NB4 (cell line): ENCODE data around the gene FOCAD.

ENCODE experiments used
- DNase-seq: peaks from one replicate; pipeline ENCODE4 v3.0.0; 2010; ENCODE audit warnings: low read depth
- H3K4me3 ChIP-seq: one replicate; pipeline ENCODE4 v1.5.1; 2011; ENCODE audit warnings: mild to moderate bottlenecking, low read depth, low read length, moderate library complexity
- MYC ChIP-seq: IDR thresholded peaks from 2 replicates; pipeline ENCODE4 v1.6.1; 2011; ENCODE audit warnings: low read depth, low read length
- POLR2A ChIP-seq: IDR thresholded peaks from 2 replicates; pipeline ENCODE4 v1.6.1; 2011; ENCODE audit warnings: mild to moderate bottlenecking; ENCODE audit not compliant: insufficient read length; ENCODE audit errors: extremely low read depth
- TF ChIP-seq, protein P1 (sequence below): IDR thresholded peaks from 2 replicates; pipeline ENCODE4 v1.6.1; 2011; ENCODE audit warnings: low read depth, low read length
- TF ChIP-seq, protein P2 (sequence below): IDR thresholded peaks from one replicate; pipeline ENCODE4 v1.5.1; 2012; ENCODE audit warnings: low read depth, low read length

FOCAD gene

DNA sequence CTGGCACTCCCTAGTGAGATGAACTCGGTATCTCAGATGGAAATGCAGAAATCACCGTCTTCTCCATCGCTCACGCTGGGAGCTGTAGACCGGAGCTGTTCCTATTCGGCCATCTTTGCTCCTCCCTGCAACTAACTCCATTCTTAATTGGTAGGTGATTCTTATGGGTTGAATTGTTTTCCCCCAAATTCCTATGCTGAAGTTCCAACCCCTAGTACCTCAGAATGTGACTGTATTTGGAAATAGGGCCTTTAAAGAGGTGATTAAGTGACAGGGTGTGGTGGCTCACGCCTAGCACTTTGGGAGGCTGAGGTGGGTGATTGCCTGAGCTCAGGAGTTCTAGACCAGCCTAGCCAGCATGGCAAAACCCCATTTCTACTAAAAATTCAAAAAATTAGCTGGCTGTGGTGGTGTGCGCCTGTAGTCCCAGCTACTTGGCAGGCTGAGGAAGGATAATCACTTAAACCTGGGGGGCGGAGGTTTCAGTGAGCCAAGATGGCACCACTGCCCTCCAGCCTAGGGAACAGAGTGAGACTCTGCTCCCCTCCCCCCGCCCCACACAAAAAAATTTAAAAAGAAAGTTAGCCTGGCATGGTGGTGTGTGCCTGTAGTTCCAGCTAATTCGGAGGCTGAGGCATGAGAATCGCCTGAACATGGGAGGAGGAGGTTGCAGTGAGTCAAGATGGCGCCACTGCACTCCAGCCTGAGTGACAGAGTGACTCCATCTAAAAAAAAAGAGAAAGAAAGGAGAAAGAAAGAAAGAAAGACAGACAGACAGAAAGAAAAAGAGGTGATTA is 25.2 kb upstream of the FOCAD start:
- TF ChIP-seq MYC, result no peak
- no peak for TF ChIP-seq POLR2A
- TF ChIP-seq, protein P1, sequence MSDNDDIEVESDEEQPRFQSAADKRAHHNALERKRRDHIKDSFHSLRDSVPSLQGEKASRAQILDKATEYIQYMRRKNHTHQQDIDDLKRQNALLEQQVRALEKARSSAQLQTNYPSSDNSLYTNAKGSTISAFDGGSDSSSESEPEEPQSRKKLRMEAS, result no peak
- TF ChIP-seq, protein P2, sequence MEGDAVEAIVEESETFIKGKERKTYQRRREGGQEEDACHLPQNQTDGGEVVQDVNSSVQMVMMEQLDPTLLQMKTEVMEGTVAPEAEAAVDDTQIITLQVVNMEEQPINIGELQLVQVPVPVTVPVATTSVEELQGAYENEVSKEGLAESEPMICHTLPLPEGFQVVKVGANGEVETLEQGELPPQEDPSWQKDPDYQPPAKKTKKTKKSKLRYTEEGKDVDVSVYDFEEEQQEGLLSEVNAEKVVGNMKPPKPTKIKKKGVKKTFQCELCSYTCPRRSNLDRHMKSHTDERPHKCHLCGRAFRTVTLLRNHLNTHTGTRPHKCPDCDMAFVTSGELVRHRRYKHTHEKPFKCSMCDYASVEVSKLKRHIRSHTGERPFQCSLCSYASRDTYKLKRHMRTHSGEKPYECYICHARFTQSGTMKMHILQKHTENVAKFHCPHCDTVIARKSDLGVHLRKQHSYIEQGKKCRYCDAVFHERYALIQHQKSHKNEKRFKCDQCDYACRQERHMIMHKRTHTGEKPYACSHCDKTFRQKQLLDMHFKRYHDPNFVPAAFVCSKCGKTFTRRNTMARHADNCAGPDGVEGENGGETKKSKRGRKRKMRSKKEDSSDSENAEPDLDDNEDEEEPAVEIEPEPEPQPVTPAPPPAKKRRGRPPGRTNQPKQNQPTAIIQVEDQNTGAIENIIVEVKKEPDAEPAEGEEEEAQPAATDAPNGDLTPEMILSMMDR, result no peak
- peak; percentile 63 for DNase-seq
- peak overlapping the region; percentile 66 for H3K4me3 ChIP-seq

DNA sequence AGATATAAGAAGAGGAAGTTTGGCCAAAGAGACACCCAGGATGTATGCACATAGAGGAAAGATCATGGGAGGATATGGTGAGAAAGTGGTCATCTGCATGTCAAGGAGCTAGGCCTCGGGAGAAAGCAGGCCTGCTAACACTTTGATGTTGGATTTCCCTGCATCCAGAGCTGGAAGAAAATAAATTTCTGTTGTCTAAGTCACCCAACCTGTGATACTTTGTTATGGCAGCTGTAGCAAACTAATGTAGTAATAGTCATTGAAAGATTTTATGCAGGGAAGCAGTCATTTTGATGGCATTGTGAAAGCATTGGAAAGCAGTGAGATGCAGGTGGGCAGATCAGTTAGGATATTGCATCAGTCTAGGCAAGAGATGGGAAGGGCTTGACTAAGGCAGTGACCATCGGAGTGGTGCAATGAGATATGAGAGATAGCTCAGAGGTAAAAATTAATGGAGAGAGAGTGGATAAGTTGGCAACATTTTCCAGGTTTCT is 24.5 kb upstream of the FOCAD start:
- H3K4me3 ChIP-seq, result peak overlapping the region; percentile 66
- DNase-seq, result peak; percentile 75
- no peak for TF ChIP-seq MYC
- TF ChIP-seq, protein P1, result no peak

DNA sequence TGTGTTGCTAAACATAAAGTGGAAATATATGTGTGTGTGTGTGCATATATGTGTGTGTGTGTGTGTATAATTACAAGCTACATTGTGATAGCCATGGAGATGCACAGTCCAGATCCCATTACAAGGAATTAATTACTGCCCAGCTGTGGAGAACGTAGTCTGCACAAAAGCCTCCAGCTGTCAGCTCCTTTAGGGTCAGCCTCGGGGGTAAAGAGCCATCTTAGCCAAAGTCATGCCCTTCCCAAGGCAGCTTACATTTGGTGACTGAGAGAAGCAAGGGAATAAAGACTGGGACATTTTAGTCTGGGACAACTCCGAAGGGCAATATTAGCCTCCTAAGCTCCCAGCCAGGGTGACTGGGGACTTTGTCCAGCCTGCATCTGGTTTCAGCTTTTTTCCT is 21.9 kb upstream of the FOCAD start:
- no peak overlapping the region for H3K4me3 ChIP-seq
- TF ChIP-seq POLR2A (no peak), MYC (no peak)
- TF ChIP-seq, protein P2, result no peak
- TF ChIP-seq, protein P1, result no peak
- DNase-seq, result no peak

- TF ChIP-seq, protein P2, result no peak
- no peak for TF ChIP-seq MYC
- no peak overlapping the region for H3K4me3 ChIP-seq
- no peak for DNase-seq
Observed at GRCh38 chr9:20663133-20663532, 20.9 kb upstream of the FOCAD start.

DNA sequence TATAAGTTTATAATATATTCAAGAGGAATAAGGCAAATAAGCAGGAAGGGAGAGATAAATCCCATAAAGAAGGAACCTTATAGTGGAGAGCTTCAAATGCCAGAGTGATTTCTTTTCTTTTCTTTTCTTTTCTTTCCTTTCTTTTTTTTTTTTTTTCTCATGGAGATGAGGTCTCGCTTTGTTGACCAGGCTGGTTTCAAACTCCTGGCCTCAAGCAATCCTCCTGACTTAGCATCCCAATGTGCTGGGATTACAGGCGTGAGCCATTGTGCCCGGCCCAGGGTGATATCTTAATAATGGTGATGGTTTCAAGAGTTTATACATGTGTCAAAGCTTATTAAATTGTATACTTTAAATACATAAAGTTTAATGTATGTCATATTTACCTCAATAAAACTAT is 19.6 kb upstream of the FOCAD start:
- H3K4me3 ChIP-seq, result no peak overlapping the region
- no peak for TF ChIP-seq POLR2A
- TF ChIP-seq, protein P1, result no peak
- TF ChIP-seq MYC, result no peak
- TF ChIP-seq, protein P2, result no peak
- DNase-seq, result no peak

- no peak for DNase-seq
- TF ChIP-seq, protein P2, result no peak
- TF ChIP-seq, protein P1, result no peak
- TF ChIP-seq POLR2A (no peak), MYC (no peak)
- no peak overlapping the region for H3K4me3 ChIP-seq
Observed at GRCh38 chr9:20670395-20670794, 13.7 kb upstream of the FOCAD start.
